Adrenal gland (tissue), 5 donors: ENCODE measurements around the gene GNAQ.

ENCODE experiments used
- POLR2A ChIP-seq, 2 donors: fragments of 450-650 bp; IDR thresholded peaks; one replicate each; pipeline ENCODE4 v1.6.1; 2017; ENCODE audit warnings: antibody characterized with exemption in 2 of 2, mild to moderate bottlenecking in 2 of 2, moderate library complexity in 1 of 2
- TF ChIP-seq, protein P1 (sequence below), 6 experiments: fragments of 450-650 bp in 4 of 6; fragments of 200-600 bp in 2 of 6; sonication (generic) in 1 of 6; IDR thresholded peaks; 1 replicate in 5 of 6; 2 replicates in 1 of 6; pipeline versions ENCODE4 v1.5.1 to v1.8.0; 2016 to 2021; ENCODE audit warnings: antibody characterized with exemption in 6 of 6, mild to moderate bottlenecking in 2 of 6, moderate library complexity in 1 of 6
- donor health status: DM: no; HTN: no; CAD: no.

DNA sequence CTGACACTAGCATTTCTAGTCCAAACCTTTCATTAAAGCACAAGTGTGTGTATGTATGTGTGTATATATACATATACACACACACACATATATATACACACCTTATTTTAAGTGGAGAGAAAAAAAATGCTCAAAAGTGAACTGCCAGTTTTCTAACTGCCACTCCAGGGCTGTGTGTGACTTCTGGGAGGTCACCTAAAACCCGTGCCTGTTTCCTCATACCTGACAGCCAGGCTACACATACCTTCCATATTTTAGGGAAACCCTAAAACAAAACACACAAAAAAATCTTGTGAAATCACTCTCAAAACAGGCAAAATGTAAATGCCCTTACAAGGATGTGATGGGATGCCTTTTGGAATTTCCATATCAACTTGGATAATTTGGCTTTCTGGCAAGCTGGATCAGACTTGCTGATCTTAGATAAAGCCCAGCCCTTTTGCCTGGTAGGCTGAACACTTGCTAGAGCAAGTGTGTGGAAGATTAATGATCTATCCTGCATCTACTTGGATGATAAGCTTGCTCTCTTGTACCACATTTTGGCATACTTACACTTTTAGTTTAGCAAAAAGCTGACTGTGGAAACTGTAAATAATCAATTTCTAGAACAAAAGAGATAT is 127.8 kb downstream of the GNAQ start:
- no peak for TF ChIP-seq POLR2A (IDR thresholded peaks at IDR 0.05)
- TF ChIP-seq, protein P1, sequence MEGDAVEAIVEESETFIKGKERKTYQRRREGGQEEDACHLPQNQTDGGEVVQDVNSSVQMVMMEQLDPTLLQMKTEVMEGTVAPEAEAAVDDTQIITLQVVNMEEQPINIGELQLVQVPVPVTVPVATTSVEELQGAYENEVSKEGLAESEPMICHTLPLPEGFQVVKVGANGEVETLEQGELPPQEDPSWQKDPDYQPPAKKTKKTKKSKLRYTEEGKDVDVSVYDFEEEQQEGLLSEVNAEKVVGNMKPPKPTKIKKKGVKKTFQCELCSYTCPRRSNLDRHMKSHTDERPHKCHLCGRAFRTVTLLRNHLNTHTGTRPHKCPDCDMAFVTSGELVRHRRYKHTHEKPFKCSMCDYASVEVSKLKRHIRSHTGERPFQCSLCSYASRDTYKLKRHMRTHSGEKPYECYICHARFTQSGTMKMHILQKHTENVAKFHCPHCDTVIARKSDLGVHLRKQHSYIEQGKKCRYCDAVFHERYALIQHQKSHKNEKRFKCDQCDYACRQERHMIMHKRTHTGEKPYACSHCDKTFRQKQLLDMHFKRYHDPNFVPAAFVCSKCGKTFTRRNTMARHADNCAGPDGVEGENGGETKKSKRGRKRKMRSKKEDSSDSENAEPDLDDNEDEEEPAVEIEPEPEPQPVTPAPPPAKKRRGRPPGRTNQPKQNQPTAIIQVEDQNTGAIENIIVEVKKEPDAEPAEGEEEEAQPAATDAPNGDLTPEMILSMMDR (IDR thresholded peaks at IDR 0.05), result no peak
